HT1080 (cell line): Measurements from ENCODE around the gene INO80. TPM values are rescaled to one million over a fixed set of nuclear protein-coding genes. Genes with fewer than 3 reads are reported as not detected.

Experiments
- DNase-seq: peaks from one replicate; pipeline ENCODE4 v3.0.0-alpha.2; 2015; ENCODE audit warnings: low read depth
- small RNA-seq: library from RNA; depleted of rRNA; stranded (forward); fragments of <200 nt; gene quantifications from one replicate; pipeline ENCODE3, GENCODE V24; 2014
- total RNA-seq: library from RNA; depleted of rRNA; stranded (reverse); fragments of >200 nt; shearing (Covaris generic); gene quantifications from 2 replicates; pipeline ENCODE4 v1.2.3, GENCODE V29; 2014; rRNA removed

INO80 gene
- total RNA-seq, 1 experiment from 2014 or later = 46.3 TPM

DNA sequence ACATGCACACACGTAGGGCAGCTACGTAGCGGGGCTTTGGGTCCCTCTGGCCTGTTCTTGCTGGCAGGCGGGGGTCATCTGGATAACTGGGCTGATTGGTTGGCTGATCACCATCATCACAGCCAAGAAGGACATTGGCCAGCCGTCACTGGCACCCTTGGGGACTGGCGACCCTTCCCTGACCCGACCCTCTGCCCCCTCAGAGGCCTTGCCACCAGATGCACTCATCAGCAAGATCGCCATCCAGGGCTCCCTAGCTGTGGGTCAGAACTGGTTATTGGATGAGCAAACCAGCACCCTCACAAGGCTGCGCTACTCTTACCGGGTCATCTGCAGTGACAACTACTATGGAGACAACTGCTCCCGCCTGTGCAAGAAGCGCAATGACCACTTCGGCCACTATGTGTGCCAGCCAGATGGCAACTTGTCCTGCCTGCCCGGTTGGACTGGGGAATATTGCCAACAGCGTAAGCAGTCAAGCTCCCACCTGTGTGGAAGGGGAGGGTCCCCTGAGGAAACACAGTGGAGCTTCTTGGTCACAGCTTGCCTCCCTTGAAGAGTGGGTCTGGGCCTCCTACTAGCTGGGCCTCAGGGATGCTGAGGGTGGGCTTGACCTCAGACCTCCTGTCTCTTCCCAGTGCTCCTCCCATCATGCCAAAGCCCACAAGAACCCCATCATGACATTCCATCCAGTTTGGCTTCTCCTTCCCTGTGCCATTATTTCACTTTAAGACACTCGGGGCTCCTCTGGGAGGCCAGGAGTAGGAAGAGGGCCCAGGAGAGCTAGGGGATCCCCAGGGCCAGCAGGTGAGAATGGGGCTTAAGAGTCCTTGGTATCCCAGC, 184.6 kb downstream of the INO80 start:
- no peak for DNase-seq

DNA sequence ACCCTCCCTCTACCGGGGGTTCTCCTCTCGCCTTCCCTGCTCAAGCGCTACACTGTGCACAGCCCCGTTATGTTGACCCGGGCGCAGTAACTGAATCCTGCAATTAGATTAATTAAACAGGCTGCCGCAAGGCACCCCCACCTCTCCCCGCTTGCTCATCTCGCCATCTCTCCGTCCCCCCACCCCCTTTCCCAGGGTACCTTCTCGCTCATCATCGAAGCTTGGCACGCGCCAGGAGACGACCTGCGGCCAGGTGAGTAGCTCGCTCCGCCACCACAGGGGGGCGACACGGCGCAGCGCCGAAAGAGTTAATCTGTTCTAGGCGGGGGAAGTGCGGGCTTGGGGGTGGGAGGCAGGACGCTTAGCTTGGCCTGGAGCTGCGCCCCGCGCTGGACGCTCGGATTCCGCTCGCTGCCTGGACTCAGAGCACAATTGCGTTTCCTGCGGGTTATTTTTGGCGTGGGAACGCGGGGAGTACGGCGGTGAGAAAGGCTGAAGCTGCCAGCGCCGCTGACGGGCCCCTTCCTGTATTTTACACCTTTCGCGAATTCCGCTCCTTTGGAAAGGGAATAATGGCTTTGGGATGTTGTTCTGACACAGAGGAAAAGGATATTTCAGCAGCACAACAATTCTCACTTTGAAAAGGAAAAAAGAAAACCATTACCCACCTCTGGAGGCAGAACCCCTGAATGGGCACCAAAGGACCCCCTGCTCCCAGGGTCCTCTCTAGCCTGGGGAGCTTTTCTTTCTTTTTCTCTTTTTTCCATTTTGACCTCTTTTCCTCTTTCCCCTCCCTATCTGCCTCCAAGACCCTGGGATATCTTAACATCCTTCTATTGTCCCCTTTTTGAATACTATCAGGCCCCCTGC, 185.4 kb downstream of the INO80 start:
- no peak for DNase-seq

DNA sequence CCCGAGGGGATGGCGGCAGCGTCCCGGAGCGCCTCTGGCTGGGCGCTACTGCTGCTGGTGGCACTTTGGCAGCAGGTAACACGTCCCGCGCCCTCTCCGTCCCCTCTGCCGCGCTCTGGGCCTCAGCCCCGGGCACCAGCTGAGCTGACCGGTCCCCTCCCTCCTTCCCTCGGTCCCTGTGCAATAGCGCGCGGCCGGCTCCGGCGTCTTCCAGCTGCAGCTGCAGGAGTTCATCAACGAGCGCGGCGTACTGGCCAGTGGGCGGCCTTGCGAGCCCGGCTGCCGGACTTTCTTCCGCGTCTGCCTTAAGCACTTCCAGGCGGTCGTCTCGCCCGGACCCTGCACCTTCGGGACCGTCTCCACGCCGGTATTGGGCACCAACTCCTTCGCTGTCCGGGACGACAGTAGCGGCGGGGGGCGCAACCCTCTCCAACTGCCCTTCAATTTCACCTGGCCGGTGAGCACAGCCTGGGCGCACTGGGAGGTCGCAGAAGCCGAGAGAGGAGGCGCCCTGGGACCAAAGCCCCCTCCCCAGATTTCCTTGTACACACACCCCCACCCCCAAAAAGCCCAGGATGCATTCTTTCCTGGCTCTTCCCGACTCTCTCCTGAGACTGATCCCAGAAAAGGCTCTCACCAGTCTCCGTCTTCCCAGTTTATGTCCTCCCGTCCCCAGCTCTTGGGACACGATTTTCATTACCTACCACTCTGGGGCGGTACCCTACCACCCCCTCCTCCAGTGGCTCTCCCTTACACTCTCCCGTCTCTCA, 186.2 kb downstream of the INO80 start:
- DNase-seq = peak; percentile 34

Small RNAs within 50 kb of the gene (small RNA-seq; reads per million reads assigned to genes)
- gene ISCA1P4 = not detected

Other genes with a start within 250 kb of the INO80 start
- gene RHOV, start 242.0 kb downstream of the INO80 start, total RNA-seq = 0.43 and 1.5 TPM in 2 replicates
- 36.4 and 36.8 TPM in 2 replicates for gene VPS18, start 221.8 kb downstream of the INO80 start, total RNA-seq
- 0.20 and 0.31 TPM in 2 replicates for gene DLL4, start 186.9 kb downstream of the INO80 start, total RNA-seq
- 9.4 and 11.8 TPM in 2 replicates for gene CHAC1, start 162.8 kb downstream of the INO80 start, total RNA-seq
- gene EXD1, start 114.5 kb upstream of the INO80 start, total RNA-seq = not detected in 2 replicates
- gene CHP1, start 115.0 kb upstream of the INO80 start, total RNA-seq = 62.3 and 69.8 TPM in 2 replicates
- gene OIP5, start 216.3 kb upstream of the INO80 start, total RNA-seq = 35.8 and 37.5 TPM in 2 replicates
- gene NUSAP1, start 216.6 kb upstream of the INO80 start, total RNA-seq = 84.0 and 134 TPM in 2 replicates